ENCODE data around the gene DNAJC15.

Gene DNAJC15

DNA sequence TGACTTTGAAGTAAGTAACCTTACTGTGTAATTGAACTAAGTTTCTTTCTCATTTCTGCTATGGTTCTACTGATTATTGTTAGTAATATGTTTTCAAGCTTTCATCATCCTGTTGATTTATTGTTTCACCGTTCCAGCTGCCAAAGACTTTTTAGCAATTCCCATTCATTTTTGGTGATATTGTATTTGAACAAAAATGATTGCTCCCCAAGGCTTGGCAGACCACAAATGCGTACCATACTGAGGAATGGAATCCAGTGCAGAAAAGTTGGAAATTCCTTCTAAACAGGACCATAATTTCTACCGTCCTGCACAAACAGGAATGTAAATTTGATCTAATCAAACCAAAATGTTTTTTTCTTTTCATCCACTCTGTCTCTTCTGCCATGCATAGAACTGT lies 42.1 kb upstream of the DNAJC15 start (continued):
- TF ChIP-seq ZNF37A (tag by site-specific recombination; IDR thresholded peaks at IDR 0.05) (no peak), KLF16 (tag by site-specific recombination; IDR thresholded peaks at IDR 0.05) (no peak), ZFP69B (tag by site-specific recombination; IDR thresholded peaks at IDR 0.05) (no peak)

DNA sequence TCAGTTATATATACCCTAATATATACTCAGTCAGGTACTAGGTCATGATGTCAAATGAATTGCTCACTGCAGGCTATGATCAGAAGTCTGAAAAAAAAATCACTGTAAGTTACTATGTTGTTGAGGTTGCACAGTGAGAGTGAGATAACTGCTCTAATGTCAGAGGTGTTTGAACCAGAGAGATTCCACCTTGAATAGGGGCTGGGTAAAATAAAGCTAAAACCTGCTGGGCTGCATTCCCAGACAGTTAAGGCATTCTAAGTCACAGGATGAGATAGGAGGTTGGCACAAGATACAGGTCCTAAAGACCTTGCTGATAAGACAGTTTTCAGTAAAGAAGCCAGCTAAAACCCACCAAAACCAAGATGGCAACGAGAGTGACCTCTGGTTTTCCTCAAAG lies 41.5 kb upstream of the DNAJC15 start:
- POLR2A ChIA-PET, result no interaction called here
- H3K4me1 ChIP-seq (ENCODE audit: control insufficient read depth, insufficient read depth, low read length), result no peaks in the 10 kb centered on the region
- H3K27ac ChIP-seq (ENCODE audit: extremely low read depth, low read depth, low read length), result no peak overlapping the region
- TF ChIP-seq ZNF837 (tag by site-specific recombination; IDR thresholded peaks at IDR 0.05), result no peak
- TF ChIP-seq REPIN1 (tag by site-specific recombination; IDR thresholded peaks at IDR 0.05; ENCODE audit: low read depth), result no peak
- TF ChIP-seq ZNF549 (tag by site-specific recombination; IDR thresholded peaks at IDR 0.05), result no peak
- TF ChIP-seq ZBTB1 (tag by site-specific recombination; IDR thresholded peaks at IDR 0.05), result no peak
- no peak for TF ChIP-seq ZNF548 (tag by site-specific recombination; IDR thresholded peaks at IDR 0.05)
- no peak for TF ChIP-seq KLF9 (tag by site-specific recombination; IDR thresholded peaks at IDR 0.05; ENCODE audit: low read depth)
- TF ChIP-seq MYNN (tag by site-specific recombination; IDR thresholded peaks at IDR 0.05; ENCODE audit: borderline replicate concordance), result no peak
- CTCF ChIA-PET, result interaction anchor here (0.6 to 0.7 kb wide), 2 partner anchors 10 to 387 kb away, joined by 3 read pairs; no protein-coding TSS in a partner anchor
- no peak overlapping the region for H3K4me3 ChIP-seq (ENCODE audit: low read depth, low read length)
- H3K36me3 ChIP-seq (ENCODE audit: control insufficient read depth in 2 of 2, insufficient read depth in 1 of 2, low read length in 2 of 2), result no peaks in the 10 kb centered on the region
- no peaks in the 10 kb centered on the region for H3K9me3 ChIP-seq (ENCODE audit: control insufficient read depth, insufficient read depth, low read depth, low read length)

DNA sequence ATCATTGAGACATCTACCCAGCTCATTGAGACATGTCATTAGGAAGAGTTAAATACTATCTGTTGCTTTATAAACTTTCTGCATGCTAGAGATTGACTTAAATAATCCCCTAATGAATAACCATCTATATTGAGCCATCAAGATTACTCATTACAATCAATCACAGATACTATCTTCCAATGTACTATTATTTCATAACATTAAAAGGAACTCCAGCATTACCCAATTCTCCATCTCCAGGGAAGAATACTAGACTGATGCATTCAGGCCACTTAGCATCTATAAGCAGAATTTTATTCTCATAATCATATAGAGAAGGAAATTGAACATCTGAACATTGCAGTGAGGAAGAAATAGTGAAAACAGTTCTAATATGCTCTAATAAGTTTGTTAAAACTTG lies 39.4 kb upstream of the DNAJC15 start:
- no peak for TF ChIP-seq HOXC10 (CRISPR knock-in tag; IDR thresholded peaks at IDR 0.05)
- no peak for TF ChIP-seq ZNF223 (tag by site-specific recombination; IDR thresholded peaks at IDR 0.05)
- TF ChIP-seq ZBTB49 (tag by site-specific recombination; IDR thresholded peaks at IDR 0.05; ENCODE audit: low read depth), result no peak
- no peak for TF ChIP-seq ZNF600 (tag by site-specific recombination; IDR thresholded peaks at IDR 0.05)
- TF ChIP-seq, protein P1, sequence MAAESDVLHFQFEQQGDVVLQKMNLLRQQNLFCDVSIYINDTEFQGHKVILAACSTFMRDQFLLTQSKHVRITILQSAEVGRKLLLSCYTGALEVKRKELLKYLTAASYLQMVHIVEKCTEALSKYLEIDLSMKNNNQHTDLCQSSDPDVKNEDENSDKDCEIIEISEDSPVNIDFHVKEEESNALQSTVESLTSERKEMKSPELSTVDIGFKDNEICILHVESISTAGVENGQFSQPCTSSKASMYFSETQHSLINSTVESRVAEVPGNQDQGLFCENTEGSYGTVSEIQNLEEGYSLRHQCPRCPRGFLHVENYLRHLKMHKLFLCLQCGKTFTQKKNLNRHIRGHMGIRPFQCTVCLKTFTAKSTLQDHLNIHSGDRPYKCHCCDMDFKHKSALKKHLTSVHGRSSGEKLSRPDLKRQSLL (tag by site-specific recombination; IDR thresholded peaks at IDR 0.05), result no peak
- no peak for TF ChIP-seq ZEB2 (tag by site-specific recombination; IDR thresholded peaks at IDR 0.05)
- no peak for TF ChIP-seq ZNF239 (tag by site-specific recombination; IDR thresholded peaks at IDR 0.05)
- no peak for TF ChIP-seq ZNF394 (tag by site-specific recombination; IDR thresholded peaks at IDR 0.05; ENCODE audit: borderline replicate concordance)
- TF ChIP-seq, protein P2, sequence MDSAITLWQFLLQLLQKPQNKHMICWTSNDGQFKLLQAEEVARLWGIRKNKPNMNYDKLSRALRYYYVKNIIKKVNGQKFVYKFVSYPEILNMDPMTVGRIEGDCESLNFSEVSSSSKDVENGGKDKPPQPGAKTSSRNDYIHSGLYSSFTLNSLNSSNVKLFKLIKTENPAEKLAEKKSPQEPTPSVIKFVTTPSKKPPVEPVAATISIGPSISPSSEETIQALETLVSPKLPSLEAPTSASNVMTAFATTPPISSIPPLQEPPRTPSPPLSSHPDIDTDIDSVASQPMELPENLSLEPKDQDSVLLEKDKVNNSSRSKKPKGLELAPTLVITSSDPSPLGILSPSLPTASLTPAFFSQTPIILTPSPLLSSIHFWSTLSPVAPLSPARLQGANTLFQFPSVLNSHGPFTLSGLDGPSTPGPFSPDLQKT (IDR thresholded peaks at IDR 0.05; ENCODE audit: borderline replicate concordance, low read depth, low read length), result no peak
- no peak for TF ChIP-seq HOXA7 (CRISPR knock-in tag; IDR thresholded peaks at IDR 0.05; ENCODE audit: borderline replicate concordance)
- no peak for TF ChIP-seq ZNF112 (tag by site-specific recombination; IDR thresholded peaks at IDR 0.05)
- Histone ChIP-seq H3K36me3 (ENCODE audit: control insufficient read depth in 2 of 2, insufficient read depth in 1 of 2, low read length in 2 of 2) (no peaks in the 10 kb centered on the region), H3K4me3 (ENCODE audit: low read depth, low read length) (no peak overlapping the region), H3K27ac (ENCODE audit: extremely low read depth, low read depth, low read length) (no peak overlapping the region), H3K9me3 (ENCODE audit: control insufficient read depth, insufficient read depth, low read depth, low read length) (no peaks in the 10 kb centered on the region), H3K4me1 (ENCODE audit: control insufficient read depth, insufficient read depth, low read length) (no peaks in the 10 kb centered on the region)
- CTCF ChIA-PET, result interaction anchor here (0.6 kb wide), 1 partner anchor 71 kb away, joined by 3 read pairs; no protein-coding TSS in a partner anchor
- POLR2A ChIA-PET, result no interaction called here

All from HEK293 (cell line).